HG03159 (cell line): Measurements from ENCODE around the gene SFRP5.
A peak's percentile ranks its signal among the peaks of the same experiment; 100 is the strongest.

Source experiments
- ATAC-seq: cut with Tn5 transposase; IDR thresholded peaks from one replicate; pipeline ENCODE4 v1.9.1; 2021; ENCODE audit warnings: mild to moderate bottlenecking, moderate library complexity; ENCODE audit not compliant: unreplicated experiment

Gene SFRP5

DNA sequence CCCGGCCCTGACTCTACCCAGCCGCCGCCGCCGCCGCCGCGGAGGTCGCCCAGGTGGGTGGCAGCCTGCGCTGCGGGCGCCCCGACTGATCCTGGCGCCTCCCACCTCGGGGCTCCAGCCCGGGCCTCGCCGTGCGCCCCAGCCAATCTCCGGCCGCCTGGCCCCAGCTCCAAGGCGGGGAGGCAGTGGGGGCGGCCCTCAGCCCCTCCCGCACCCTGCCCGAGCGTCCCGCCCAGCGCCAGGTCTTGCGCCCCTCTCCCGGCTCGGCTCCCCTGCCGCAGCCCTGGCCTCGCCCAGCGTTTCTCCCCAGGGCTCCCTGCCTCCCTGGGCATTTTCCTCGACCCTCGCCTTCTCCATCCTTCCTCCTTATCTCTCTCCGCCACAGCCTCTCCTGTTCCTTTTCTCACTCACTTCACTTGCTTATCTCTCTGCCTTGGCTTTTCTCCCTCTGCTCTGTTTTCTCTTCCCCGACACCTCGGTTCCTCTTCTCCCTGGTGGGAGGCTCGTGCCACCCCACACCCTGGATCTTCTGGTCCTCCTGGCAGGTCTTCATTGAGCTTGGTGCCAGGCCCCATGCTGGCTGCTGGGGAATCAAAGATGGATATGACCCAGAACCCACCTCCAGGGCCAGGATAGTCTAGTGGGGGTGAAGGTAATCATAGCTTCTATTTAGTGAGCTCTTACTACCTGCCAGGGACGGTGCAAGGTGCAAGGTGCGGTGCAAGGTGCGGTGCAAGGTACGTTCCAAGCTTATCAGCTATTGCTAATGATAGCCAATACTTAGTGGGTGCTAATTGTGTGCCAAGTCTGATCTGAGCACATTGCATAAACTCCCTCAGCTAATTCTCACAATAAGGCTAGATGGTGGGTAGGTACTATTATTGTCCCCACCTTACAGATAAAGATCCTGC, at the start of gene SFRP5:
SFRP5 (minus strand) TSS at position 87 of the 911 bp plus-strand sequence. CDS start 166 bp downstream, outside the sequence.
- no peak for ATAC-seq

DNA sequence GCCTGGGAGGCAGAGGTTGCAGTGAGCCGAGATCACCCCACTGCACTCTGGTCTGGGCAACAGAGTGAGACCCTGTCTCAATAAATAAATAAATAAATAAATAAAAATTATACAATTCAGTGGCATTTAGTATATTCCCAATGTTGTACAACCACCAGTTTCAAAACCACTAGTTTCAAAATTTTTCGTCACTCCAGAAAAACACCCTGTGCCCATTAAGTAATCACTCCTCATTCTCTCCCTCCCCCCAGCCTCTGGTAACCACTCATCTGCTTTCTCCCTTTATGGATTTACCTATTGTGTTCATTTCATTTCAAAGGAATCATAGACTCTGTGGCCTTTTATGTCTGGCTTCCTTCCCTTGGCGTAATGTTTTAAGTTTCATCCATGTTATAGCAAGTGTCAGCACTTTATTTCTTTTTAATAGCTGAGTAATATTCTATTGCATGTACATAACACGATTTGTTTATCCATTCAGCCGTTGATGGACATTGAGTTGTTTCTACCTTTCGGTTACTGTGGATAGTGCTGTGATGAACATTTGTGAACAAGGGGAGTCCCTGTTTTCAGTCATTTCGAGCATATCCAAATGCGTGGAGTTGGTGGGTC, 48.4 kb upstream of the SFRP5 start:
- no peak for ATAC-seq

- ATAC-seq, result no peak
Observed at GRCh38 chr10:97818572-97818971, 46.8 kb upstream of the SFRP5 start.

GRCh38 chr10:97816609-97817008, 44.8 kb upstream of the SFRP5 start:
- ATAC-seq, result no peak

GRCh38 chr10:97814996-97815395, 43.2 kb upstream of the SFRP5 start:
- no peak for ATAC-seq

- no peak for ATAC-seq
Observed at GRCh38 chr10:97813311-97813710, 41.5 kb upstream of the SFRP5 start.

GRCh38 chr10:97812696-97813095, 40.9 kb upstream of the SFRP5 start:
- ATAC-seq, result no peak

DNA sequence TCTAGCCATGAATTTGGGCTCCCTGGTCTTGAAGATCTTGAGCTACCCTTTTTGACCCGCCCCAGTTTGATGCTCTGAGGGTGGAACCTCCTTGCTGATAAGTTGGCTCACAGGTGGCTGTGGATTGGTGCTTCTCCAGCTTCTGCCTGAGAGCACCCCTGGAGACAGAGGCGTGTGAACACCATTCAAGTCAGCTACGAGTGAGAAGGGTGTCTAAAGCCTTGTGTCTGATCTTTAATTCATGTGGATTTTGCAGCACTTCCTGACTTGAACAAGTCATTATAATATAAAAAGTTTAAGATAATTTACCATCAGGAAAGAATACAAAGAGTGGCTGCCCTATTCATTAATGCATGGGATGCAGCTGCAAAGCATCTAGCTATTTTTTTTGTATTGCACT, 40.2 kb upstream of the SFRP5 start:
- no peak for ATAC-seq

DNA sequence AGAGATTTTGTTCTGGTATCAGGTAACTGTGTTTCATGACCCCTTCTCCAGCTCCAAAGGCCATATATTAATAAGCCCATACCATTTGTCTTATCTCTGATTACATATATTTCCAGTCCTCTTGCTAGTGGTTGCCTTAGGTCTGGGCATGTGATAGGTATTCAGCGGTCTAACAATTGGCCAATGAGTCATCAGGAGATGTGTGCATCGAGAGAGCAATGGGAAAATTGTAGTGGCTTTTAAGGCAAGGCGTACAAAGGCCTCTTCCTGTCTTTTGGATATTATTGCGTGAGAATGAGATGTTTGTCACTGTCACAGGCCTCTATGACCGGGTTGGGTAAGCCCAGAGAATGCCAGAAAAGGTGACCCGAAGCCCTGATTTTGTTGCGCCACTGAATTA, 38.6 kb upstream of the SFRP5 start:
- no peak for ATAC-seq

GRCh38 chr10:97805949-97806348, 34.1 kb upstream of the SFRP5 start:
- no peak for ATAC-seq

DNA sequence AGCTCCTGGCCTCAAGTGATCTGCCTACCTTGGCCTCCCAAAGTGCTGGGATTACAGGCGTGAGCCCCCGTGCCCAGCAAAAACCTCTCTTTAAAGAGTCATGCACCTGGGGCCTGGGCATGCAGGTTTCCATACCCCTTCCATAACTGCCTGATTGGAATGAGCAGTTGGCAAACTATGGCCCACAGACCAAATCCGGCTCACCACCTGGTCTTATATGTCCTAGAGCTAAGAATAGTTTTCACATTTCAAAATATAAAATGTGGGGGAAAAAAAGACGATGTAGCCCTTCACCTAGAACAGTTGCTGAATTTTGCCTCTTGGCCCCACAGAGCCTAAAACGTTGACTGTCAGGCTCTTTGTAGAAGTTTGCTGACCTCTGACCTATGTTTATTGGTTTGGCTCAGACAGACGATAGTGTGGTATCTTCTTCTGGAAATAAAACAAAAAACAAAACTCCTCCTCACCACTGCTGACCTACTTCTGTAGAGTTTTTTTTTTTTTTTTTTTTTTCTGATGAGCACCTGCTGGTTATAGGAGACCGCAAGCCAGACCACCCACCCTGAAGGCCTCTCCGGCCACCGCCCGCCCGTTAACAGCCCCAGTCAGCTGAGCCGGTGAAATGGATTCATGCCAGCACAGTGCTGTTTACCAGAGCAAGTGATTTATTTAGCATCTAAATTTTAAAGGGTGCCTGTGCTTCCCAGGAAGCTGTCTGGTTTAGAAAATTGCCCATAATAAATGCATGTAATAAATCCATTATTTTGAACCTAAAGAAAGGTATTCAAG, 33.5 kb upstream of the SFRP5 start:
- ATAC-seq, result no peak

DNA sequence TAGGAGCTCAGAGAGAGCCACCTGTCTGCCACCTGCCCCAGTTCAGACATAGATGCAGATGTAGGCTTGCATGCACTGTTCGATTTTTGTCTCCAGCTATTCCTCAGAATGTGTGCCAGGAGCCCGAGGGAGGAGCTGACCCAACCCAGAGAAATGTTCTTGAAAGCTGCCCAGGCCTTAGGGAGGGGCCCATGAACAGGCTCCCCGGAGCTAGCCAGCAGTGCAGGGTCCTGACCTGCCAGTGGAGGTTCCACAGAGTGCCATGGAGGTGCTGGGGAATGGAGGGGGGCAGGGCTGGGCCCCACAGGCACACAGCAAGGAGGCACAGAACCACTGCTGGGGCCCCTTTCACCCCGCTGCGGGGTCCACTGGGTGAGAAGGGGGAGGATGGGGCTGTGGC, 29.6 kb upstream of the SFRP5 start:
- no peak for ATAC-seq

- no peak for ATAC-seq
Observed at GRCh38 chr10:97800474-97800873, 28.7 kb upstream of the SFRP5 start.

DNA sequence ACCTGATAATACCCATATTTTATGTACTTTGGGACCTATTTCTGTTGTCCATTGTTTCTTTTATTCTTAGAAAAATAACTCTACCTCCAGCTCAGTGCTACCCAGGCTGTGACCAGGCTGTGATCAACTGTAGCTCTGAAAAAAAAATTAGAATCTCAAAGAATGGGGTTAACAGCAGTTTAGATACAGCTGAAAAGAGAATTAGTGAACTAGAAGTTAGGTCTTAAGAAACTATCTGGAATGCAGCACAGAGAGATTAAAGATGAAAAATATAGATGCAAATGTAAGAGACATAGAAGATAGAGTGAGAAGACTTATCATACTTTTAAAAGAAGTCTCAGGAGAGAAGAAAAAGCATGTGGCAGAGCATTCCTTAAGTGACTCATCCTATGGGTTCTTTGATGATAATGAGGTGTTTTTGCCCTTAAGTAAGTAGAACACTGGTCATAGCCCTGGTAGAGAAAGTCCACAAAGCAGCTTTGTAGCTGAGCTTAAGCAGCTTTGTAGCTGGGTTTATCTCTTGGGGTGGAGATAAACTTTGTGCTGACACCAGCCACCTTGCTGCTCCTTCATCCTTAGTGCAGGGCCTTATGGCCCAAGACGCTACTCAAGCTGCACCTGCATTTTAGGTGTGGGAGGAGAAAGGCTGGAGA, 27.3 kb upstream of the SFRP5 start:
- ATAC-seq, result no peak

GRCh38 chr10:97796651-97797050, 24.9 kb upstream of the SFRP5 start:
- ATAC-seq, result no peak

DNA sequence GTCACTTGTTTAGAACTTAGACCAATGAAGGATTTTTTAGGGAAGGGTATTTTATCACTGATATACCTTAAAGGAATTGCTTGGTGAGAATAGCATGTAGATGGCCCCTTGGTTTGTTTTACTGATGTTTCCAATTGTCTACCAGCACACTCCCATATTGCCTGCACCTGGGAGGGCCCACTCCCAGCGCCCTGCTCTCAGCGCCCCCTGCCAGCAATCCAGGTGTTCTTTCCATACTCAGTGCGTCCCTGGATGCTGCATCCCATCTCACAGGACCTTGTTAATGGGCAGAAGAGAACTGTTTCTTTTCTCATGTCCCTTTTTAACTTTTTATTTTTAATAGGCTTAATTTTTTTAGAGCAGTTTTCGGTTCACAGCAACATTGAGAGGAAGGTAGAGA, 24.1 kb upstream of the SFRP5 start:
- no peak for ATAC-seq

DNA sequence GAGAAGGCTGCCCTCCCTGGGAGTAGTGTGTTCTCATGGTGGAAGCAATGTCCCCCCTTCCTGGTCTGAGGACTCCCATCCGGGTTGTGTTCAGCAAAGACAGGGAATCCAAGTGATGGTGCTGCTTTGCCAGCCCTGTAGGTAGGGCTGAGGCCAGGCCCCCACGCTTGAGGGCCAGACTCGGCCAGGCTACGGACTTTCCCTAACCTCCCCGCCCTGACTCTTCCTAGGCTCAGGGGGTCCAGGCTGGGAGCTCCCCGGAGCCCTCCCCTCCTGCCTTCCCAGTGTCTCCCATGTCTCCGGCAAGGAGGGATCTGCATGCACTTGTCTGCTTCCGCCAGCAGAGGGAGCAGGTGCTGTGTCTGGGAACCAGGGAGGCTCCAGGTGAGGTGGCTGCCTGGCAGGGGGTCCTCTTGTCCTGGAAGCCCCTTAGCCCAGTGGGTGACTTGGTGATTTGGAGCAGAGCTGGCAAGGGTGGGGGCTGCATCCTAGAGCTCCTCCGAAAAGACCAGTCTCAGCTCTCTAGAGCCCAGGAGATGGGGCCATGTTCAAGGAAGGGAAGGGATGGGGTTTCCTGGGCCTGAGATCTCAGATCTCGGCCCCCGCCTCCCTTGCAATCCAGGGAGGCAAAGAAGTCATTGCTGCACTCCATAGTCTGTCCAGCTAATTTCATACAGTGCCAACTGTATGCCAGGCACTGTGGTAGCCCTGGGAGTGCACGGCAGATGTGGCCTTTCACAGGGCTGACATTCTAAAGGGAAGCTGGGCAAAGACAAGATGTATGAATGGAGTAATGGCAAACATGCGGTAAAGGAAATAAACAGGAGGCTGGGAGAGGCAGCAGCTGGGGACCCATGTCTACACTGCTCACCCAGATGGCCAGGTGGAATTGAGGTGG, 20.3 kb upstream of the SFRP5 start:
- peak; percentile 54 for ATAC-seq

DNA sequence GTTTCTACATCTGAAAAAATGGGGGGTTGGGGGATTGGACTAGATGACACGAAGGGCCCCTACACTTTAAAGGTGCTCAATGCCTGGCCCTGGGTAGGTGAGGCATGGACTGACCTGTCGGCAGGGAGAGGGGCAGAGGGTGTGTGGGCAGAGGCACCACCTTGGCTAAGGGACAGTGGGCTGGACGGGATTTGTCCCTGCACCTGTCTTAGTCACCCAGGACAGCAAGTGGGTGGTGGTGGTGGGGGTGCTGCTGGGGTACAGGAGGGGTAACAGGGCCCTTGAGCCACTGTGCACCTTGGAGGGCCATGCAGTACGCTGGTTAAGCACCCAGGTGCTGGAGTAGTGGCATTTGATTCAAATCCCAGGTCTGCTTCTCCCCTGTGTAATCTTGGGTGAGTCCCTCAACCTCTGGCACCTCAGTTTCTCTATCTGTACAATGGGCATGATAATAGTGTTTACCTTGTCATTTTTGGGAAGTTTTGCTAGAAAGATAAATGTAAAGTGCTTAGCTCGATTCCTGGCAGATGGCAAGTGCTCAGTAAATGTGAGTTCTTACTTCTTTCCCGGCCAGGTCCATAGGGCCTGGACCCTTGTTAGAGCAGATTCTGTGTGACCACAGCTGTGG, 18.1 kb upstream of the SFRP5 start:
- ATAC-seq, result no peak

DNA sequence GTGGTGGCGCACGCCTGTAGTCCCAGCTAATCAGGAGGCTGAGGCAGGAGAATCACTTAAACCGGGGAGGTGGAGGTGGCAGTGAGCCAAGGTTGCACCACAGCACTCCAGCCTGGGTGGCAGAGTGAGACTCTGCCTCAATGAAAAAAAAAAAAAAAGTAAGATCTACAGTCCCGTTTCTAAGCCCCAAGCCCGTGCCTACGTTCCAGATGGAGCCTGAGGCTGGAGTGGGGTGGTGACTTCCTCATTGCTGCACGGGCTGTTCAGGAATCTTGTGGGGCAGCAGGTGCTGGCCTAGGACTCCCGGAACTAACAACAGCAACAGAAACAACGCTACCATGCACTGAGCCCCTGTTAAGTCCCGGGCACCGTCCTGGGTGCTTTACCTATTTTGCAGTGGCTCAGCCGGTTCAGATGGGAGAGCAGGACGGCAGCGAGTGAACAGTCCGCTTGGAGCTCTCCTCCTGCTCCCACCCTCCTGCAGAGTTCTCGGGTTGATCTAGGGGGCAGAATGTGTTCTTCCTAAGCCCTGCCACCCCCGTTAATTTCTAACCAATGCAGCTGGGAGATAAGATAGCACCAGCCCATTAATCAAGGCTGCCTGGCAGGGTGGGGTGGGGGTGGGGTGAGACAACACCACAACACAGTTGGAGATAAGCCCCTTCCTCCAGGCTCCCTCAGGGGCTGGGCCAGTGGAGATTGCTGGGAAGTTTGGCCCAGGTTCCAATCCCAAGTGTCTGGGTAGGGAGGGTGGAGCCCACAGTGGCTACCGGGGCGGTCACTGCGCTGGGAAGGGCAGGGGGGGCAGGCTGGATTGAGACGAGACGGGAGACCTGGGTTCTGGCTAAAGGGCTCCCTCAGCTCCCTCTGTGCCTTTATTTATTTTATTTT, 17.0 kb upstream of the SFRP5 start:
- ATAC-seq, result no peak
